HFFc6 (cell line): ENCODE data around the gene KHNYN. TPM values are rescaled to one million over a fixed set of nuclear protein-coding genes. Genes with fewer than 3 reads are reported as not detected.
"Not testable (repeated sequence)": the region's sequence is repeated elsewhere in the genome, so short reads cannot be mapped to it uniquely, and the experiment has no call there.

Source experiments
- DNase-seq: peaks from one replicate; pipeline ENCODE4 v3.0.0-alpha.2; 2018
- H3K27ac Mint-ChIP-seq: 2 replicates; pipeline ENCODE4 v1.8.0; 2020; ENCODE audit warnings: mild to moderate bottlenecking, mixed read lengths
- H3K27me3 Mint-ChIP-seq: 2 replicates; pipeline ENCODE4 v1.8.0; 2021; ENCODE audit warnings: mild to moderate bottlenecking, moderate library complexity, mixed read lengths; ENCODE audit not compliant: insufficient read depth
- H3K36me3 Mint-ChIP-seq: 2 replicates; pipeline ENCODE4 v1.8.0; 2021; ENCODE audit warnings: low read depth, mixed read lengths
- H3K4me1 Mint-ChIP-seq: 2 replicates; pipeline ENCODE4 v1.8.0; 2020; ENCODE audit warnings: low read depth, mixed read lengths
- H3K4me3 Mint-ChIP-seq: 2 replicates; pipeline ENCODE4 v1.8.0; 2020; ENCODE audit warnings: mild to moderate bottlenecking, moderate library complexity, mixed read lengths
- H3K9me3 Mint-ChIP-seq: 2 replicates; pipeline ENCODE4 v1.8.0; 2020; ENCODE audit warnings: mild to moderate bottlenecking, mixed read lengths
- CTCF ChIP-seq: fragments of 200-600 bp; sonication (generic); IDR thresholded peaks from 2 replicates; pipeline ENCODE4 v1.5.0; 2021; ENCODE audit warnings: antibody characterized with exemption, mild to moderate bottlenecking
- total RNA-seq, 6 experiments: library from RNA; stranded (reverse); fragmentation: NEBNext Ultra II Directional; extraction: Animal tissue kit (Norgen Biotek cat#: 25700); gene quantifications; 2 replicates in 1 of 6; 3 replicates in 5 of 6; pipeline ENCODE4 v1.2.3, GENCODE V29; 2021

KHNYN gene
- total RNA-seq, 6 experiments from 2014 or later = 25.4 to 29.2 (median 28.0) TPM

- Mint-ChIP-seq H3K36me3 (peaks cover 5% of the 10 kb centered on the region; the same call in 1 of the 2 replicates), H3K27me3 (no peaks in the 10 kb centered on the region; the same call in 1 of the 2 replicates), H3K27ac (no peak overlapping the region), H3K9me3 (no peaks in the 10 kb centered on the region), H3K4me3 (no peak overlapping the region), H3K4me1 (peaks cover 6% of the 10 kb centered on the region; the same call in 1 of the 2 replicates)
- no peak for TF ChIP-seq CTCF
- no peak for DNase-seq
Observed at GRCh38 chr14:24461336-24461735, 31.6 kb downstream of the KHNYN start.

- peaks cover 6% of the 10 kb centered on the region; the same call in 1 of the 2 replicates for H3K4me1 Mint-ChIP-seq
- no peak for DNase-seq
- no peak overlapping the region for H3K27ac Mint-ChIP-seq
- H3K27me3 Mint-ChIP-seq = no peaks in the 10 kb centered on the region
- no peaks in the 10 kb centered on the region for H3K36me3 Mint-ChIP-seq
- TF ChIP-seq CTCF = no peak
- no peaks in the 10 kb centered on the region for H3K9me3 Mint-ChIP-seq
- no peak overlapping the region for H3K4me3 Mint-ChIP-seq
Observed at GRCh38 chr14:24463017-24463883, 33.5 kb downstream of the KHNYN start.

- H3K4me3 Mint-ChIP-seq = no peak overlapping the region
- no peak overlapping the region for H3K27ac Mint-ChIP-seq
- H3K4me1 Mint-ChIP-seq = peaks cover 6% of the 10 kb centered on the region; the same call in 1 of the 2 replicates
- H3K27me3 Mint-ChIP-seq = no peaks in the 10 kb centered on the region
- no peaks in the 10 kb centered on the region for H3K9me3 Mint-ChIP-seq
- TF ChIP-seq CTCF = no peak
- DNase-seq = no peak
- no peaks in the 10 kb centered on the region for H3K36me3 Mint-ChIP-seq
Observed at GRCh38 chr14:24463884-24464785, 34.4 kb downstream of the KHNYN start.

- Mint-ChIP-seq H3K4me3 (no peak overlapping the region), H3K4me1 (peaks cover 6% of the 10 kb centered on the region; the same call in 1 of the 2 replicates), H3K27me3 (no peaks in the 10 kb centered on the region), H3K27ac (no peak overlapping the region), H3K36me3 (no peaks in the 10 kb centered on the region), H3K9me3 (no peaks in the 10 kb centered on the region)
- no peak for DNase-seq
- no peak for TF ChIP-seq CTCF
Observed at GRCh38 chr14:24465368-24465767, 35.6 kb downstream of the KHNYN start.

GRCh38 chr14:24465805-24466204 is 36.1 kb downstream of the KHNYN start:
- TF ChIP-seq CTCF = no peak
- Mint-ChIP-seq H3K27ac (no peak overlapping the region), H3K27me3 (no peaks in the 10 kb centered on the region), H3K4me3 (no peak overlapping the region), H3K36me3 (no peaks in the 10 kb centered on the region), H3K4me1 (peaks cover 6% of the 10 kb centered on the region; the same call in 1 of the 2 replicates), H3K9me3 (no peaks in the 10 kb centered on the region)
- DNase-seq = no peak

GRCh38 chr14:24470450-24470849 is 40.7 kb downstream of the KHNYN start:
- H3K4me1 Mint-ChIP-seq, H3K9me3 Mint-ChIP-seq, H3K36me3 Mint-ChIP-seq, H3K4me3 Mint-ChIP-seq, H3K27ac Mint-ChIP-seq, H3K27me3 Mint-ChIP-seq, DNase-seq: not testable (repeated sequence)
